Progenitor cell of endocrine pancreas (in vitro differentiated cells): ENCODE data around the gene C1orf21. TPM values are rescaled to one million over a fixed set of nuclear protein-coding genes. Genes with fewer than 3 reads are reported as not detected.

Source experiments
- DNase-seq: peaks from one replicate; pipeline ENCODE4 v3.0.0; 2021; ENCODE audit warnings: low spot score; ENCODE audit not compliant: unreplicated experiment
- H3K27ac Mint-ChIP-seq: 2 replicates; pipeline ENCODE4 v1.8.0; 2021; ENCODE audit warnings: mild to moderate bottlenecking, moderate library complexity, mixed read lengths
- H3K27me3 Mint-ChIP-seq: 2 replicates; pipeline ENCODE4 v1.8.0; 2021; ENCODE audit warnings: mixed read lengths
- H3K36me3 Mint-ChIP-seq: 2 replicates; pipeline ENCODE4 v1.8.0; 2022; ENCODE audit warnings: mixed read lengths; ENCODE audit not compliant: insufficient read depth
- H3K4me1 Mint-ChIP-seq: 2 replicates; pipeline ENCODE4 v1.8.0; 2021; ENCODE audit warnings: low read depth, mixed read lengths
- H3K4me3 Mint-ChIP-seq: 2 replicates; pipeline ENCODE4 v1.8.0; 2021; ENCODE audit warnings: low read depth, mild to moderate bottlenecking, moderate library complexity, mixed read lengths
- H3K9me3 Mint-ChIP-seq: 2 replicates; pipeline ENCODE4 v1.8.0; 2021; ENCODE audit warnings: low read depth, mixed read lengths
- total RNA-seq: library from RNA; stranded (reverse); gene quantifications from 2 replicates; pipeline ENCODE4 v1.2.1, GENCODE V29; 2021
- TF ChIP-seq, protein P1 (sequence below): fragments of 200-600 bp; sonication (generic); IDR thresholded peaks from one replicate; pipeline ENCODE4 v1.5.0; 2021; ENCODE audit warnings: antibody characterized with exemption, mild to moderate bottlenecking; ENCODE audit not compliant: unreplicated experiment

Gene C1orf21
- total RNA-seq, 1 donor from 2014 or later = 10.0 TPM

DNA sequence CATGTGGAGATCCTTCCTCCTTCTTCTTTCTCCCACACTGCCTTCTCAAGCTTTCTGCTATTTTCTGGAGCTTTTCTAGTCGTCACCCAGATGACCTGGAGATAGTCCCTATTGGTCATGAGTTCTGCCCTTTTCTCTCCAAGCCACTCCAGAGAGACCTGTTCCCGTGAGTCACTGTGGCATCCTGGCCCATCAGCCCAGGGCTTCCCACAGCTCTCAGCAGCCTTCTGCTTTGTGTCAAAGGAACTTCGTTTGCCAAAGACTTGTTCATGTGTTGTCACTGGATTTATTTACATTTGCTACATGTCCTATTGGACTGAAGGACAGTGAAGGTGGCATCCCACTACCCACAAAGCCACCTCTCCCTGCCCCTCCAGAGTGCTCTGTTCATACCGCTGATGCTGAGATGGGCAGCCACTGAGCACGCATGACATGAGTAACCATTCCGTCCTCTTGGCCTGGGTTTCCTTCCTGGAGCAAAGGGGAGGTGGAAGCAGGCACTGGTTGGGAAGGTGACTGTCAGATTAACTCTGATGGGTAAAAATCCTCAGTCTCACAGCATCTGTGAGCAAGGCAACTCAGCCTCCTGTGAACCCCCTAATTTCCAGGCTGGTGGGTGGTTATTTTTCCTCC is 248.6 kb downstream of the C1orf21 start:
- H3K36me3 Mint-ChIP-seq = no peaks in the 10 kb centered on the region
- no peak overlapping the region for H3K4me3 Mint-ChIP-seq
- H3K27ac Mint-ChIP-seq = no peak overlapping the region

DNA sequence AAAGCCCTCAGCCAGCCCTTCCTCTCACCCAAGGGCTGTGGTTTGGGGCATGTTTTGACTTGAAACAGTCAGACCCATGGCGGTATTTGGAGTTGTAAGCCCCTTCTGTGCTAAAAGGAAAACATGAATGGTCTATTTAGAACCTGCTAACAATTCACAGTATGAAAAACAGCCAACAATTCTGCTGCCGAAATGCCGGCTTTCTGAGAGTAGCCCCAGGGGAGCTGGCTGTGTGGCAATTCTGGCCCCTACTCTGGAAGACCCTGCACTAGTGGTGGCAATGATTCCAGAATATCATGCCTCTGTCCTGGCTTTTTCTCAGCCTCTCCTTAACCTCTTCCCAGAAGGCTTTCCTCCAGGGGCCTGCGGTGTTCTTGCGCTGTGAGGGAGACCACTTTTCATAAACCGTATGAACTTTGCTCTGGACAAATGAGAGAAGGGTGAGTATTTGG is 249.2 kb downstream of the C1orf21 start:
- H3K27me3 Mint-ChIP-seq = peaks cover 7% of the 10 kb centered on the region
- no peaks in the 10 kb centered on the region for H3K36me3 Mint-ChIP-seq
- H3K9me3 Mint-ChIP-seq = peaks cover 4% of the 10 kb centered on the region
- TF ChIP-seq, protein P1, sequence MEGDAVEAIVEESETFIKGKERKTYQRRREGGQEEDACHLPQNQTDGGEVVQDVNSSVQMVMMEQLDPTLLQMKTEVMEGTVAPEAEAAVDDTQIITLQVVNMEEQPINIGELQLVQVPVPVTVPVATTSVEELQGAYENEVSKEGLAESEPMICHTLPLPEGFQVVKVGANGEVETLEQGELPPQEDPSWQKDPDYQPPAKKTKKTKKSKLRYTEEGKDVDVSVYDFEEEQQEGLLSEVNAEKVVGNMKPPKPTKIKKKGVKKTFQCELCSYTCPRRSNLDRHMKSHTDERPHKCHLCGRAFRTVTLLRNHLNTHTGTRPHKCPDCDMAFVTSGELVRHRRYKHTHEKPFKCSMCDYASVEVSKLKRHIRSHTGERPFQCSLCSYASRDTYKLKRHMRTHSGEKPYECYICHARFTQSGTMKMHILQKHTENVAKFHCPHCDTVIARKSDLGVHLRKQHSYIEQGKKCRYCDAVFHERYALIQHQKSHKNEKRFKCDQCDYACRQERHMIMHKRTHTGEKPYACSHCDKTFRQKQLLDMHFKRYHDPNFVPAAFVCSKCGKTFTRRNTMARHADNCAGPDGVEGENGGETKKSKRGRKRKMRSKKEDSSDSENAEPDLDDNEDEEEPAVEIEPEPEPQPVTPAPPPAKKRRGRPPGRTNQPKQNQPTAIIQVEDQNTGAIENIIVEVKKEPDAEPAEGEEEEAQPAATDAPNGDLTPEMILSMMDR = no peak
- no peak overlapping the region for H3K4me3 Mint-ChIP-seq
- no peak overlapping the region for H3K27ac Mint-ChIP-seq
- DNase-seq = no peak
- no peaks in the 10 kb centered on the region for H3K4me1 Mint-ChIP-seq

More for the DNA sequence above, 248.6 kb downstream of the C1orf21 start:
- no peaks in the 10 kb centered on the region for H3K4me1 Mint-ChIP-seq
- peaks cover 4% of the 10 kb centered on the region for H3K27me3 Mint-ChIP-seq
- TF ChIP-seq, protein P1 = no peak
- no peak for DNase-seq
- H3K9me3 Mint-ChIP-seq = peaks cover 4% of the 10 kb centered on the region

DNA sequence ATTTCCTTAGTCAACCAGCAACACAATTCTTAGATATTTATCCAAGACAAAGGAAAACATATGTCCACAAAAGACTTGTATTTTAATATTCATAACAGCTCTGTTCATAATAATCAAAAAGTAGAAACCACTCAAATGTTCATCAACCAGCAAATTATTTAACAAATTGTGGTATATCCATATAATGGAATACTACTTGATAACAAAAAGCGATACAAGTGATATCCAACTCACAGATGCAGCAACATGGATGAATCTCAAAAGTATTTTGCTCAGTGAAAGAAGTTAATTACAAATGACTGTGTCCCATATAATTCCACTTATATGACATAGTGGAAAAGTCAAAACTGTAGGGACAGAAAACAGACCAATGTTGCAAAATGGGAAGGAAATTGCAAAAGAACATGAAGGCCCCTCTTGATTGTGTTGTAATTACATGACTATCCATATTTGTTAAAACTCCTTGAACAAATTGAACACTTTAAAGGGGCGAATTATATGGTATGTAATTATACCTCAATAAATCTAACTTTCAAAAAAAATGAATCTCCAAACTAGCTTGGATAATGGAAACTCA is 250.9 kb downstream of the C1orf21 start:
- TF ChIP-seq, protein P1 = no peak
- H3K4me3 Mint-ChIP-seq = no peak overlapping the region
- peaks cover 8% of the 10 kb centered on the region for H3K27me3 Mint-ChIP-seq
- DNase-seq = no peak
- H3K9me3 Mint-ChIP-seq = peaks cover 4% of the 10 kb centered on the region
- H3K4me1 Mint-ChIP-seq = no peaks in the 10 kb centered on the region
- no peaks in the 10 kb centered on the region for H3K36me3 Mint-ChIP-seq
- no peak overlapping the region for H3K27ac Mint-ChIP-seq

DNA sequence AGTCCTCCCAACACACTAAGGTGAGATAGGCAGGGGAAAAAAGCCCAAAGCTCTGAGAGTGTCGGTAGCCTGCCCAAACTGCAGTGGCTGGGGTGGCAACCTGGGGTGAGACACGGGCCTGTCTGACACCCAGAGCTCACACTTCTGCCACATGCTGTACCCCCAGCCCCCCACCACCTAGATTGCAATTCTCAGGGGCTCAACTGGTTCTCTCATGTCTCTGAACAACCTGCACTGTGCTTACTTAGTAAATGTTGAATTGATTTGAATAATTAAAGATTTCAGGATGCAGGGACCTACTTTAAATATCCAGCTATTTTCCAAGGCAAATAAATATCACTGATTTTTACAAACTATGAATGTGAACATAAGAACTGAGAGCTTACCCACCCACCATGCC is 252.4 kb downstream of the C1orf21 start:
- Mint-ChIP-seq H3K4me1 (no peaks in the 10 kb centered on the region), H3K4me3 (no peak overlapping the region), H3K36me3 (no peaks in the 10 kb centered on the region), H3K27me3 (peaks cover 8% of the 10 kb centered on the region), H3K9me3 (peaks cover 4% of the 10 kb centered on the region), H3K27ac (no peak overlapping the region)
- DNase-seq = no peak
- TF ChIP-seq, protein P1 = no peak

DNA sequence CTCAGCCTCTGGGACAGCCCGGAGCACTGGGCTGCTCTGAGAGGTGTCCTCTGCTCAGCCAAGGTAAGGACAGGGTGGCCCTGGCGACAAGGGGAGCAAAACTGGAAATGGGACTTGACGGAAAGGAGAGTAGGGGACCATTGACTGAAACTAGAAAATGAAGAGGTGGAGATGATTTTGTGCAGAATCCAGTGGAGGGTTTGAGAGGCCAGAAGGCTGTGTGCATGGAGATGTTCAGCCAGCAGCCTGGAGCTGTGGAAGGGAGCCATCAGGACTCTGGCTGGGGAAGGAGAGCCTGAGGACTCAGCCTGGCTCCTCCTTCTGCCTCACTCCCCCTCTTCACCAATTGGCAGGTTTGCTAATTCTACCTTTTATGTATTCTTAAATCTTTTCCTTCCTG is 253.7 kb downstream of the C1orf21 start:
- H3K9me3 Mint-ChIP-seq = peaks cover 4% of the 10 kb centered on the region
- H3K27me3 Mint-ChIP-seq = peaks cover 4% of the 10 kb centered on the region
- no peaks in the 10 kb centered on the region for H3K36me3 Mint-ChIP-seq
- H3K4me1 Mint-ChIP-seq = no peaks in the 10 kb centered on the region
- no peak overlapping the region for H3K4me3 Mint-ChIP-seq
- DNase-seq = no peak
- TF ChIP-seq, protein P1 = no peak
- H3K27ac Mint-ChIP-seq = no peak overlapping the region
